Fibroblast of lung (primary cell): ENCODE results near the gene SLCO2B1. TPM values are rescaled to one million over a fixed set of nuclear protein-coding genes. Genes with fewer than 3 reads are reported as not detected.

Experiments
- DNase-seq, 2 donors: peaks; one replicate each; pipeline versions ENCODE4 v3.0.0 to v3.0.0-alpha.2; 2010; ENCODE audit warnings: low read depth in 2 of 2
- H2AFZ ChIP-seq: 2 replicates; pipeline ENCODE4 v1.5.1; 2012; ENCODE audit warnings: low read length, control low read depth, inconsistent platforms
- H3K27ac ChIP-seq: 2 replicates; pipeline ENCODE4 v1.5.1; 2011; ENCODE audit warnings: low read length, control low read depth; ENCODE audit not compliant: insufficient read depth
- H3K27me3 ChIP-seq: 2 replicates; pipeline ENCODE4 v1.5.1; 2011; ENCODE audit warnings: mild to moderate bottlenecking, low read length; ENCODE audit not compliant: control insufficient read depth, insufficient read depth
- H3K36me3 ChIP-seq: 2 replicates; pipeline ENCODE4 v1.5.1; 2011; ENCODE audit warnings: low read length; ENCODE audit not compliant: control insufficient read depth, insufficient read depth
- H3K4me1 ChIP-seq: 2 replicates; pipeline ENCODE4 v1.5.1; 2011; ENCODE audit warnings: low read length; ENCODE audit not compliant: control insufficient read depth, insufficient read depth; ENCODE audit errors: extremely low read depth
- H3K4me2 ChIP-seq: 2 replicates; pipeline ENCODE4 v1.5.1; 2011; ENCODE audit warnings: low read length, control low read depth; ENCODE audit not compliant: insufficient read depth; ENCODE audit errors: extremely low read depth
- H3K4me3 ChIP-seq, 4 experiments: fragments of 200-600 bp in 1 of 4; sonication (generic) in 1 of 4; replicated peaks in 1 of 4; 2 replicates each; pipeline ENCODE4 v1.5.1; 2011 to 2016; ENCODE audit warnings: low read length in 4 of 4, low read depth in 3 of 4, mild to moderate bottlenecking in 3 of 4, control low read depth in 2 of 4, inconsistent platforms in 1 of 4, mixed read lengths in 1 of 4; ENCODE audit not compliant: insufficient read depth in 1 of 4; ENCODE audit errors: control extremely low read depth in 1 of 4
- H3K79me2 ChIP-seq: 2 replicates; pipeline ENCODE4 v1.5.1; 2012; ENCODE audit warnings: mild to moderate bottlenecking, low read length, inconsistent platforms; ENCODE audit not compliant: control insufficient read depth, insufficient read depth
- H3K9ac ChIP-seq: 2 replicates; pipeline ENCODE4 v1.5.1; 2011; ENCODE audit warnings: mild to moderate bottlenecking, low read length, control low read depth; ENCODE audit not compliant: insufficient read depth
- H3K9me3 ChIP-seq: 2 replicates; pipeline ENCODE4 v1.5.1; 2012; ENCODE audit warnings: low read depth, low read length; ENCODE audit not compliant: control insufficient read depth, insufficient read depth
- H4K20me1 ChIP-seq: 2 replicates; pipeline ENCODE4 v1.5.1; 2011; ENCODE audit warnings: low read length; ENCODE audit not compliant: control insufficient read depth, insufficient read depth; ENCODE audit errors: extremely low read depth
- CTCF ChIP-seq, 2 donors: IDR thresholded peaks in 1 of 2; conservative IDR thresholded peaks in 1 of 2; 1 replicate in 1 of 2; 2 replicates in 1 of 2; pipeline ENCODE4 v1.5.1; 2011 to 2012; ENCODE audit warnings: low read length in 2 of 2, control low read depth in 1 of 2, inconsistent platforms in 1 of 2, low read depth in 1 of 2, mild to moderate bottlenecking in 1 of 2
- EZH2 ChIP-seq: IDR thresholded peaks from 2 replicates; pipeline ENCODE4 v1.5.1; 2012; ENCODE audit warnings: low read length, control low read depth, mild to moderate bottlenecking; ENCODE audit errors: missing control alignments
- polyA plus RNA-seq, 2 donors: library from polyadenylated mRNA; depleted of rRNA in 1 of 2; stranded (reverse) in 1 of 2; unstranded in 1 of 2; fragments of >200 nt; gene quantifications; 2 replicates each; pipeline ENCODE4 v1.2.1, GENCODE V29; 2011 to 2012; ENCODE audit warnings: missing spikeins in 1 of 2
- total RNA-seq: library from RNA; depleted of rRNA; stranded (reverse); fragments of >200 nt; gene quantifications from 2 replicates; pipeline ENCODE4 v1.2.1, GENCODE V29; 2014

SLCO2B1 gene
- total and polyA plus RNA-seq, 2 donors (not counting 1 experiment from before 2014, with no cell fraction given), result not detected

GRCh38 chr11:75200531-75200930 is 49.6 kb downstream of the SLCO2B1 start:
- H3K27me3 ChIP-seq, result peaks cover 17% of the 10 kb centered on the region
- H3K4me2 ChIP-seq, result no peak overlapping the region
- H3K36me3 ChIP-seq, result no peaks in the 10 kb centered on the region

GRCh38 chr11:75201771-75202170 is 50.9 kb downstream of the SLCO2B1 start:
- TF ChIP-seq CTCF (conservative IDR thresholded peaks at IDR 0.05 in 1 of 2, IDR thresholded peaks at IDR 0.05 in 1 of 2; ENCODE audit: low read depth in 1 of 2, low read length in 2 of 2) (no peak), EZH2 (no peak)
- Histone ChIP-seq H3K9ac (no peak overlapping the region), H3K4me3 (no peak overlapping the region), H3K27me3 (peaks cover 17% of the 10 kb centered on the region), H3K36me3 (no peaks in the 10 kb centered on the region), H3K79me2 (no peaks in the 10 kb centered on the region), H3K4me2 (no peak overlapping the region), H2AFZ (no peak overlapping the region), H3K9me3 (no peaks in the 10 kb centered on the region), H4K20me1 (no peaks in the 10 kb centered on the region), H3K27ac (no peak overlapping the region), H3K4me1 (no peaks in the 10 kb centered on the region)
- no peak for DNase-seq

More at GRCh38 chr11:75200531-75200930, 49.6 kb downstream of the SLCO2B1 start:
- Histone ChIP-seq H4K20me1 (no peaks in the 10 kb centered on the region), H3K9ac (no peak overlapping the region), H2AFZ (no peak overlapping the region), H3K27ac (no peak overlapping the region), H3K79me2 (no peaks in the 10 kb centered on the region), H3K4me3 (no peak overlapping the region), H3K9me3 (no peaks in the 10 kb centered on the region), H3K4me1 (no peaks in the 10 kb centered on the region)
- no peak for TF ChIP-seq CTCF (conservative IDR thresholded peaks at IDR 0.05 in 1 of 2, IDR thresholded peaks at IDR 0.05 in 1 of 2; ENCODE audit: low read depth in 1 of 2, low read length in 2 of 2)
- no peak for TF ChIP-seq EZH2
- DNase-seq, result no peak

GRCh38 chr11:75202195-75202594 is 51.3 kb downstream of the SLCO2B1 start:
- H3K27me3 ChIP-seq, result peaks cover 17% of the 10 kb centered on the region
- no peaks in the 10 kb centered on the region for H3K79me2 ChIP-seq
- no peaks in the 10 kb centered on the region for H3K36me3 ChIP-seq
- H4K20me1 ChIP-seq, result no peaks in the 10 kb centered on the region
- H3K9ac ChIP-seq, result no peak overlapping the region
- TF ChIP-seq EZH2 (no peak), CTCF (conservative IDR thresholded peaks at IDR 0.05 in 1 of 2, IDR thresholded peaks at IDR 0.05 in 1 of 2; ENCODE audit: low read depth in 1 of 2, low read length in 2 of 2) (no peak)
- no peak for DNase-seq
- H2AFZ ChIP-seq, result no peak overlapping the region
- H3K4me3 ChIP-seq, result no peak overlapping the region
- H3K4me2 ChIP-seq, result no peak overlapping the region
- H3K4me1 ChIP-seq, result no peaks in the 10 kb centered on the region
- H3K9me3 ChIP-seq, result no peaks in the 10 kb centered on the region
- H3K27ac ChIP-seq, result no peak overlapping the region
